ENCODE data around the gene PTPRJ. TPM values are rescaled to one million over a fixed set of nuclear protein-coding genes. Genes with fewer than 3 reads are reported as not detected.
"Not testable (repeated sequence)": the region's sequence is repeated elsewhere in the genome, so short reads cannot be mapped to it uniquely, and the experiment has no call there.

PTPRJ gene
- total RNA-seq, 1 donor from 2014 or later: 7.3 TPM

DNA sequence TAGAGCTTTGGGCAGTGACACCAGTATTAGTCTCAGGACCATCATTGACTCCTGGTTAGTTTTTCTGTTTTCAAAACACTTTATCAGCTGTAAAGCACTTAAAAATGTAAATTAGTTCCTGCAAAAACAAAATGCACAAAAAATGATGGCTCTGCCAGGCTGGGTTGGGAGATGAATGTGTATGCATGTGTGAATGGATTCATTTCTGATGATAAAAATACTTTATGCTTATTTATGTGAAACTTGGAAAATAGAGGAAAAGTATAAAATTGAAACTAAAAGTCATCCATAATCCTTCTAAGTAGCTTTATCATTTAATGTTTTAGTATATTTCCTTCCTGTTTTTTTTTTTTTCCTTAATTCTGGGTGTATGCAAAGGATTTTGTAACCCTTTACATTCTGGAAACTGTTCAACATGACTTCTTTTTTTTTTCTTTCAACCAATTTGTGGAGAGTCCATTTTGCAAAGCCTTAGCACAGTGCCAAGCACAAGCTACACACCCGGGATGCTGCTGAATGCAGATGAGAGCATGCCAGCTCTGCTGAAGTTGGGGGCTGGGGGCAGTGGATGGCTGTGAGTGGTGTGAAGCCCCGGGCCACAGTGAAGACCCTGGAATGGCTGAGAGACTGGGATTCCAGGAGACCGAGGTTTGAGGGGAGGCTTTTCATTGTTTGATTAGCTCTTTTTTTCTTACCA lies 37.6 kb downstream of the PTPRJ start:
- no peak for DNase-seq (ENCODE audit: low read depth, low spot score)

DNA sequence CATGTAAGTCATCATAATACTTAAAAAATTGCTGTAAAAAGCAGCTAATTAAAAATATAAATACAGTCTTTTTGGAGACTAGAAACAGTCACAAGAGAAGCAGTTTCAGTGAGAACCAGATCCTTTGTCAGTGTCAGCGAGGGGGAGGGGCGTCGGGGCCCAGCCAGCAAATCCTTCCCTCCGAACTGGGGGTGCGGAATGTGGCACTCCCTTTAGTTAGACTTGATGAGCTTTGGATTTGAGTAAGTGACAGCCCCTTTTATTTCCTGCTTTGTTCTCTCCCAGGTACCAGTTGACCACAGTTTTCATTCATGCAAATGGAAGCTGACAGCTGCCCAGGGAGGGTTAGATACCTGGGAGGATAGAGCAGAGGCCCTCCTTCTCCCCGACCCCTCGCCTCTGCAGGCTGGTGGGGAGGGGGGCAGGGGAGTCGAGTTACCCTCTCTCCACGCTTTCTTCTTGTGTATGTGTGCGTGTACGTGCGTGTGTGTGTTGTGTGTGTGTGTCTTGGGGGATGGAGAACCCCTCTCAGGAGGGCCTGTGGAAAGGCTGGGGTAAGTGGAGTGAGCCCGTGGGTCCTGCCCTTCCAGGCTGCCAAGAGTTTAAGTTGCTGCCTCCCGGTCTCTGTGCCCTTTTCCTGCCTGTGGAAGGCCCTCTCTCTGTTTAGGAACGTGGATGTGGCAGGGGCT lies 38.3 kb downstream of the PTPRJ start:
- DNase-seq (ENCODE audit: low read depth, low spot score): no peak

DNA sequence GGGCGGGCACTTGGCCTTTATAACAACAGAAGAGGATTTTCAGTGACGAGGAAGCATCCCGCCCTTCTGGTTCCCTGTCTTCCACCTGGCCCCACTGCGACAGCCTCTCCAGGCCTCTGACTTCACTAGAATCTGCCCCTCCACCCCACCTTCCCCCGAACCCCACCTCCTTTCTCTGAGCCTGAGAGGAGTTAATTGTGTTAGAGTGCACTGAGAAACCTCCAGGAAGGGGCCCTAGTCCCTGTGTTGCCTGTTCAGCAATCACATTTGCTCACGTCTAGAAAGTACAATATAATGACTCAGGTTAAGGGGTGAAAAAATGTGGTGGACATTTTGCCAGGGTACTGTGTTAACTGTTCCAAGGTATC lies 38.8 kb downstream of the PTPRJ start:
- DNase-seq (ENCODE audit: low read depth, low spot score): no peak

DNA sequence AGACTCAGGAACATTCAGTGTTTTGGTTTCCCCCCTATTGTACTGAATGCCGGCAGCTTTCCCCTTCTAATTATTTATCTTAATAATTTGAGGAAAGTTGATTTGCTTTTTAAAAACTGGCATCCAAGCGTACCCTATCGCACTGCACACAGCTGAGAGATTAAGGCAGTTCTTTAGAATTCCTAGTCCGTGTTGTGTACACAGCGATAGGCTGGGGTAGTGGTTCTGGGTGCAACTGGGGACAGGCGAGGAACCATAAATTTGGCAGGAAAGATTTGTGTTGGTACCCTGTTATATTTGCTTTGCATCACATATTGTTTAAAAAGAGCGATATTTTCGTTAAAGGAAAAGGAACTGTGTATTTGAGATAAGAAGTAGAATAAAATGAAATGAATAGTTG lies 39.2 kb downstream of the PTPRJ start:
- DNase-seq (ENCODE audit: low read depth, low spot score): no peak

DNA sequence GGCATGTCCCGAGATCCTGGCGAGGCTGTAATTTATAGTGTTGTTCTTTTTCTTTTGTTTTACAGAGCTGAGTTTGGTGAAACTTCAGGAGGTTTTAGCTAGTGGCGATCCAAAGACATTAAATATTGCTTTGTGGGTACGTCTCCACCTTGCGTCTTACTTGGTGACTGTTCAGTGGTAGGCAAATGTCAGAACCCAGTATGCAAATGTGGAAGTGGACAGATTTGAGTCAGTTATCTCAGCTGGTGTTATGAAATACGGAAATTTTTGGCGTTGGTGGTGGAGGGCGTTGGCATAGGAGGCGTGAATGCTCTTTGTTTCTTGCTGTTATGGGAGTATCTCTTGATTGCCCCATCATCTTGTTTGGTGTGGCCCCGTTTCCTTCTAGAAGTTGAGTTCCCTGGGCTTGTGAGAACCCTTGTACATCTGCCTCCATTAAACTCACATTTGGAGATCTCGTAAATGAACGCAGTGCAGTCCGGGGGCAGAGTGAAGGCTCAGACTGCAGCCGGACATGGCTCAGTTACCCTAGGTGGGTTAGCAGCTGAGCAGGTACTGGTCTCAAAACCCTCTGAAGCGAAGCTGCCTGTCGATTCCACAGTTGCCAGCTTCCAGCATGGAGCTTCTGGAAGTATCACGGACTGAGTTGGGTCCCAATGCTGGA lies 39.9 kb downstream of the PTPRJ start:
- DNase-seq (ENCODE audit: low read depth, low spot score): no peak

DNA sequence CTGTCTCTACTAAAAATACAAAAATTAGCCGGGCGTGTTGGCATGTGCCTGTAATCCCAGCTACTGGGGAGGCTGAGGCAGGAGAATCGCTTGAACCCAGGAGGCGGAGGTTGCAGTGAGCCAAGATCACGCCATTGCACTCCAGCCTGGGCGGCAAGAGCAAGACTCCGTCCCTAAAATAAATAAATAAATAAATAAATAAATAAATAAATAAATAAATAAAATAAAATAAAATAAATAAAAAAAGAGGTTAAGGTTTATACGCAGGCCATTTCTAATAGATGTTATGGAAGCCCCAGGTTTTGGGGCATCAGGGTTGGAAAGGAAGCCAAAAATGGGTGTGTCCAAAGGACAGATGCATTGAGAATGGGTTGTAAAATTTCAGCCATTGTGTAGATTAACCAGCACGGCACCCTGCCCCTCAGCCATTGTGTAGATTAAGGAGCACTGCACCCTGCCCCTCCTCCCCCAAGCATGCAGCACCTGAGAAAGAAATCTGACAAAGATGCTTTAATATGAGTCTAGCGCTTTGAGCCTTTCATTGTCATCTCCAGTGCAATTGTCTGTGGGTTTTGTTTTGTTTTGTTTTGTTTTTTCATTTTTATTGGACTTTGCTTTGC lies 41.0 kb downstream of the PTPRJ start:
- not testable (repeated sequence) for DNase-seq (ENCODE audit: low read depth, low spot score)

DNA sequence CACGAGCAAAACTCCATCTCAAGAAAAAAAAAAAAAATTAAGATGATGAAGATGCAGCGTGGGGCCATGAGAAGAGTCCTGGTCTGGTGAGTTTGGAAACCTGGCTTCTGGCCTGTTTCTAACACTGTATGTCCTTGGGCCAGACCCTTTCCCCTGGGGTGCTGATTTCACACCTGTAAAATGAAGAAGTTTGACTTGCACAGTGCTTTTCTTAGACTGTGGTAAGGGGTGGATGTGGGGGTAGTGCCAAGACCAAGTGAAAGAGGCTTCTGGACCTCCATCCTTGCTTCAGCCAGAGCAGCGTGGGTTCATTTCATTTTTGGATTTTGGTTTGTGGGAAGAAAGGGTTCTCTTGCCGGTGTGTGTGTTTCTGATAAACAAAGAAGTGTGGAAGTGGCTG lies 42.1 kb downstream of the PTPRJ start:
- DNase-seq (ENCODE audit: low read depth, low spot score): no peak

DNA sequence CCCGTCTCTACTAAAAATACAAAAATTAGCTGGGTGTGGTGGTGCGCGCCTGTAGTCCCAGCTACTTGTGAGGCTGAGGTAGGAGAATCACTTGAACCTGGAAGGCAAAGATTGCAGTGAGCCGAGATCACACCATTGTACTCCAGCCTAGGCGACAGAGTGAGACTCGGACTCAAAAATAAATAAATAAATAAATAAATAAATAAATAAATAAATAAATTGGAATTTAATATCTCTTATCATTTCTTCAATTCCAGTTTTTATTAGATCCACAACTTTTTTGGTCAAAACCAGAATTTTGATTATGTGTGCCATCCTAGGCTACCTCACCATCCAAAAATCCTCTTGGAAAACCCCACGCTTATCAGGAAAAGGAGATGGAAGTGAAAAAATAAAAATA lies 43.2 kb downstream of the PTPRJ start:
- DNase-seq (ENCODE audit: low read depth, low spot score): not testable (repeated sequence)

DNA sequence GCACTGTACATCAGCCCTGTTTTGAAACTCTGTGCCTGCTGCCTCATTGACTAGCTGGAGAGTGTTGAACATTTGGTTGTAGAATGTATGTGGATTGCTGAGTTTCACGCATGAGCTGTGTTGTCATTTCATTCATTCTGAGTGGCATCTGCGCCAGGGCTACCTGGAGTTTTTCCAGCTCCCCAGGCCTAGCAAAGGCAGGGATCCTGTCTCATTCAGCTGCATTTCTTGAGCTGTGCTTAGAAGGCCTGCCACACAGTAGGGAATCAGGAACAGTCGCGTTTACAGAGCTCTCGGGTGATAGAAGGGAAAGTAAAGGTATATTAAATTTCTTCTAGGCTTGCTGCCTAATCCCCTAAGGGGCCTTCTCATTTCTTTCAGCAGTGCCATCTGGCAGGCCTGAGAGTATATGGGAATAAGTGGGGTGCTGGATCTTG lies 44.3 kb downstream of the PTPRJ start:
- DNase-seq (ENCODE audit: low read depth, low spot score): no peak

DNA sequence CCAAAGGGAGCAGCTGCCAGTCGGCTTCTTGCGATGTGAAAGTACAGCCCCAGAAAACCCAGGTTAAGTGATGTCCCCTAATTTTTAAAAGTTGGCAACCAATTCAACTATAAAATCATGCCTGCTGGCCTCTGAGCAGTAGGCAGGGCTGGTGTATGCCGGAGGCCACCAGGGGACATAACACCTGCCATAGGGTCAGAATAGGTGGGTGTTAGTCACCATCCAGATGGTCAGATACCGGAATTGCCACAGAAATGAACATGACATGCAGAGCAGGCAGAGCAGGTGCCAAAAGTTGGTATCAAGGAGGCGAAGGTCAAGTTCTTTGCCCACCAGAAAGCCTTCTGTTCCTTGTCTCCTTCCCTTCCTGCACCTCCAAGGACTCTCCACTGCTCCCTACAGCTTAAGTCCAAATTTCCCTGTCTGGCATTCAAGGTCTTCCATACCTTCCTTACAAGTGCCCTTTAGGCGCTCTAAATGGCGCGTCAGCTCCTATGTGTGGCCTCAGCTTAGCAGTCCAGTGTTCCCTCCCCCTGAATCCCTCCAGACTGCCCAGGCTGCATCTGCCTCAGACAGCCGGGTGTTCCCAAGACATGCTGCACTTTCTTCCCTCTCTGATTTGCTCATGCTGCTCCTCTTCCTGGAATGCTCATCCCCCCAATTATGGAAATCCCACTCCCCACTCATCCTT lies 45.1 kb downstream of the PTPRJ start:
- DNase-seq (ENCODE audit: low read depth, low spot score): no peak

DNA sequence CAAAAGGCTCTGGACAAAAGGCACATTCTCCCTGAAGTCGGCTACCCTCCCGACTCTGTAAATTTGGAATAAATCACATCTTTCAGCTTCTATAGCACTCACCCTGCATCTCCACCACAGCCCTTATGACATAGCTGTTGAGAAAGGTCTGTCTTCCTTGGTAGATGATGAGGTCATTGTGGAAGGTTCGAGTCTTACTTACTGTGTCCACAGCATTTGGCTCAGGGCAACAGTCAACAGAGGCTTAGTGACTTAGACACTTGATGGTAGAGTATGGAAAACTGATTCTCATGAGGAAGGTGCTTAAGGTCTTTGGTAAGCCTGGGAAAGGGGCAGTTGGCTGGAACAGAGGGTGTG lies 45.6 kb downstream of the PTPRJ start:
- DNase-seq (ENCODE audit: low read depth, low spot score): no peak

DNA sequence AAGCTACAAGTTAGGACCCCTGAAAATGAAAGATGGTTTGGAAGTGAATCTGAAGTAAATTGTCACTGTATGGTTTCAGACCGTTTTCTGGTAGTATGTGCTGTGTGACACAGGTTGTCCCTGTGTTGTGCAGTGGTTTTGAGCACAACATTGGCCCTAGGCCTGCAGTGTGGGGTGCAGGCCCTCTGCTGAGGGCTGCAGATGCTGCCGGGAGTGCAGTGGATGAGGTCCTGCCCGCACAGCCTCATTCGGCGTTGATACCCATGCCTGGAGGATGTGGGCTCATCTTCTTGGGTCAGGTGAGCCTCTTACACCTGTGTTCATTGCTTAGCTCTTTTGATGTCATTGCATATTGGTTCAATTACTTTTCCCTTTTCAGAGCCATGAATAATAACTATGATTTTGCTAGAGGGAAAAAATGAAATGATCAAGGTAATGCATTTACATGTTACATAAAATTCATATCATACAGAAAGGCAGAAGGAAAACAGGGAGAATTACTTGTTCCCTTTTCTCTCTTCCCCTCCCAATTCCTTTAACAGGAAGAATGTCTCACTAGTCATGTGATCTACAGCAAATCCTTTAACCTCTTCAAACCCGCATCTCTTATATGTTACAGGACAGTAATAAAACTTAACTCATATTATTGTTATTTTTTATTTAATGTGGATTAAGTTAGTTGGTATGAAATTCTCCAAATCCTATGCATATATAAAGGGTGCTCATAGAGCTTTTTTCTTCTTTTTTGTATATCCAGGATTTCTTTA lies 48.7 kb downstream of the PTPRJ start:
- no peak for DNase-seq (ENCODE audit: low read depth, low spot score)

DNA sequence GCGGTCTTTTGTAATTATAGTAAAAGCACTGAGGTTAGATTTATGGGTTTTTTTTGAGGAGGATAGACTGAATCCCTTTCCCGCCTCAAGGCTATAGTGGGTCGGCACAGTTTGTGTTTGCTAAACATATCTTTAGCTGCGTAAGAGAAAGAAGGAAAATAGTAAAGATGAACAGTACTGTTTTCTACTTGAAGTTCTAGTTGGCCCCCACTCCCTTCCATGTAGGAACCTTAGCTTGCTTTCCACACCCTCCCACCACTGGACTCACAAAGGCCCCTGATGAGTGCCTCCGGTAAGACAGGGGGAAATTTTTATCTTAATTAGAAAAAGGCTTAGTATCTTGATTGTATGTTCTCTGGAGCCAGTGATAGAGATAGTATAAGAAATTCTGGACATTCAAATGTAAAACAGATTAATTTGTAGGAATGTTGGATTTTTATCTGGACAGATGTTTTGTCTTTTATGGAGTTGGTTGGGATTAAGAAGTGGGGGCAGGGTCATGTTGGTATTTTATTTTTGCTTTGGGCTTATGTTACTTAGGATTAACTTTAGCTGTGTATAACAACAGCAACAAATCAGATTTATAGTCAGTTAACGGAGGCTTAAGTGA lies 49.4 kb downstream of the PTPRJ start:
- DNase-seq (ENCODE audit: low read depth, low spot score): no peak

DNA sequence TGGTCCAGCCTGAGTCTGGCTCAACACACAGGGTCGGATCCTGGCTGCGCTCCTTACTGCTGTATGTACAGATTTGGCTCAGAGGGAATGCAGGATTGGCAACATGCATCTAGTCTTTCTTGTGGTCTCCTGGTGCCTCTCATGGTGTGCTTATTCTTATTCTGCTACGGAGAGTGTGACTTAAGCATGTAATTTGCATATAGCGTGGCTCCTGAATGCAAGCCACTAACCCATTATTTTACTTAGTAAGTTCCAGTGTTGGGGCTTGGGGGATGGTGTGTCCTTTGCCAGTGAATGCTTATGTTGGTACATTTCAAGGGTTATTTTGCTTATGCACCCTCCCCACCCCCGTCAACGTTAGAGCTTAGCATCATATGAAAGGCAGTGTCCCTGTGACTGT lies 51.2 kb downstream of the PTPRJ start:
- DNase-seq (ENCODE audit: low read depth, low spot score): no peak

DNA sequence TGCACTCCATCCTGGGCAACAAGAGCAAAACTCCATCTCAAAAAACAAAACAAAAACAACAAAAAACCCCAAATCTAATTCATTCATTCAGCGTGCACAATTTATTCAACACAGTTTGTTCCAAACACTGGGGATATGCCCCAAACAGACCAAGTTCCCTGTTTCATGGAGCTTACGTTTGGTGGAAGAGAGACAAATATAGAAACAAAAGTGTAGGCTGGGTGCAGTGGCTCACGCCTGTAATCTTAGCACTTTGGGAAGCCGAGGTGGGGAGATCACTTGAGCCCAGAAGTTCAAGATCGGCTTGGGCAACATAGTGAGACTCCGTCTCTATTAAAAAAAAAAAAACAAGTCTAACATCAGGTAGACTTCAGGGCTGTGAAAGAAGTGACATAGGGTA lies 52.4 kb downstream of the PTPRJ start:
- no peak for DNase-seq (ENCODE audit: low read depth, low spot score)

DNA sequence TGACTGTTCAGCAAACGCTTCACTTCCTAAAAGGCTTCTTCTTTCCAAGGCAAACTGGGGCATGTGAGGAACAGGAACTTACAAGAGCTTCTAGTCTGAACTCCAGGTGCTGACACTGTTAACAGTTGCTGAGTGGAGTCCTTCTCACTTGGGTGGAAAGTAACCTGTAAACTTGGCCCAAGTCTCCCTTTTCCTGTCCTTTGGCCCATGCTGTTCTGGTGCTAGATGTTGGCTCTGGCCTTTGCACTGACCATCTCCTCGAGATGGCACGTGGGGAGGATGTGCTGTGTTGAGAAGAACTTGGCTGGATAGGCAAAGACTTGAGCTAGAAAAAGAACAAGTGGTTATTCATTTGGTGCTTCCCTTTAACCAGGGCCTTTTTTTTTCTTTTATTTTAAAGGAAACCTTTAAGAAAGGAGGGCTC lies 53.6 kb downstream of the PTPRJ start:
- no peak for DNase-seq (ENCODE audit: low read depth, low spot score)

DNA sequence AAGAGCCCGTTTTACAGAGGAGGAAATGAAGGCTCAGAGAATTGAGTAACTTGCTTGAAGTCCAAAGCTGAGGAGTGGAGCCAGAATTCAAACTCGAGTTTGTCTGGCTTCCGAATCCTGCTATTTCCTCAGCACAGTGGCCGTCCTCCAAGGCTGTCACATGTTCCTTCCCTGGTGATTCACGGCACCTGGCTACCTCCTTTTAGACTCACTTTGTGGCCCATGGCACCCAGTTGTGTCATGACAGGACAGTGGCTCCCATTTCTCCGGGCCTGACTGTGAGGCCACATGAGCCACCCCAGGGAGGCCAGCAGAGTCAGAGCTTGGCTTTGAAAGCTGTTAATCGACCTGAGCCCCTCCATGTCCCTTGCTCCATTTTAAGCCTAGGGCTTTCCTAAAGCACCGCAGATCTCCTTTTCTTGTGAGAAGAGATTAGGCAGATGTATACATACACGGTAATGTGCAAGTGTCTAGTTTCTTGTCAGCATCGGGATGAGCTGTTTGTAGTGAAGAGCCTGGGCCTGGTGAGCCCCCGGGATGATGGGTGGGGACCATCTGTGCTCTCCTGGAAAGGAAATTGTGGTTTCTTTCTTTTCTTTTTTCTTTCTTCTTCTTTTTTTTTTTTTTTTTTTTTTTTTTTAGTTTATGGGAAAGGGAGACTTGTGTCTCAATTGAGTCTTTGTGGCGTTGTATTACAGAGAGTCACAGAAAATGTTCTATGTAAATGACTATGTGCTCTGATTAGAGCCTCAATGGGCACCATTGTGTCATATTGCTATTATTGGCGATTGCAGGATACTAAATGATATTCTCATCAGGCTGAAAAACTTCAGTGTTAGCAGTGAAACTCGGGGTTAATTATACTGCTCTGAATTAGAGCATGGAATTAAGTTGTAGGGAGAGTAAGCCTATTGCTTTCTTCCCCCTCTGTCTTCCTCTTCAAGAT lies 54.8 kb downstream of the PTPRJ start:
- DNase-seq (ENCODE audit: low read depth, low spot score): no peak

DNA sequence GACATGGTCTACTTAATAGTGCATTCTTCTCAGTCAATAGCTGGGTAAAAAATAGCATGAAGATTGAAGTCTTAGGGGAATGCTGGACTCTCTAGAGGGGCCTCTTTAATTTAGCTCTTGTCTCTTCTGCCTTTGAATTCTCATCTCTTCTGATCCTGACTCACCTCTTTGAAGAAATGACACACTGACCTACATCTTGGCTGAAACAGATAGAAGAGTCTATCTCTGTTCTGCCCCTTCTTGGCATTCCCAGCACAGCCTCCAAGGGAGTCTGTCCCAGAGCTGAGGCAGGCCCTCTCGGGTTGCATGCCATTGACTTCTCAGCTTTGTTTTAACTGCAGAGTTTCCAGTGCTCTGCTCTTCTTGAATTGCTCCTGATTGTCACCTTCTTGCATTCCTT lies 55.7 kb downstream of the PTPRJ start:
- no peak for DNase-seq (ENCODE audit: low read depth, low spot score)

DNA sequence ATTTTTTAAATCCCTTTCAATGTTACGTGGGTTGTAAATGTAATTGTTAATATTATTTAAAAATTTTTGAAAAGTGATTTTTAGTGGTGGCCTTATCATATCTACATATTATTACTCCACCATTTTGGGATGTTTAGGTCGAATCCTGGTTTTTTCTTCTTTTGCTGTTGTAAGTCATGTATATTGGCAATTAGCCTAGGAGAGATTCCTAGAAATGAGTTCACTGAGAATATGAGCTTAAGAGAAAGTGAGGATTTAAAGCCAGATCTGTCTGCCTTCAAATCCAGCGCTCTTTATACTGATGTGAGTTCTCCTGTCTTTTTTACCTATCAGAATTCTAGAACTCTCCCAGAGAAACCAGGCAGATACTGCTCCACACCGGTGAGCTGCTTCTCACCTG lies 56.1 kb downstream of the PTPRJ start:
- DNase-seq (ENCODE audit: low read depth, low spot score): no peak

Data from pulmonary artery endothelial cell (primary cell).